Calu3 (cell line): ENCODE results near the gene FAM131A. TPM values are rescaled to one million over a fixed set of nuclear protein-coding genes. Genes with fewer than 3 reads are reported as not detected.

Source experiments
- BruUV-seq: library from RNA; stranded (reverse); fragments of 400-500 nt; replicated peaks from 2 replicates; lab custom pipeline; 2021; lab: Mats Ljungman, UMichigan
- CTCF ChIA-PET: fragments of 300-600 bp; sonication (Branson Sonifier 250); formaldehyde crosslinking; loops from one replicate; lab custom pipeline; 2022; ENCODE audit warnings: antibody characterized with exemption; lab: Charles Lee
- DNase-seq: peaks from one replicate; pipeline ENCODE4 v3.0.0; 2022
- H3K27ac Mint-ChIP-seq: one replicate; pipeline ENCODE4 v1.8.0; 2022; ENCODE audit warnings: mixed read lengths; ENCODE audit not compliant: unreplicated experiment
- H3K27me3 Mint-ChIP-seq: one replicate; pipeline ENCODE4 v1.8.0; 2022; ENCODE audit warnings: mixed read lengths; ENCODE audit not compliant: unreplicated experiment
- H3K36me3 Mint-ChIP-seq: one replicate; pipeline ENCODE4 v1.8.0; 2022; ENCODE audit warnings: mild to moderate bottlenecking, moderate library complexity, mixed read lengths; ENCODE audit not compliant: insufficient read depth, unreplicated experiment
- H3K4me1 Mint-ChIP-seq: one replicate; pipeline ENCODE4 v1.8.0; 2022; ENCODE audit warnings: mild to moderate bottlenecking, low read depth, mixed read lengths; ENCODE audit not compliant: unreplicated experiment
- H3K4me3 Mint-ChIP-seq: one replicate; pipeline ENCODE4 v1.8.0; 2022; ENCODE audit warnings: mild to moderate bottlenecking, low read depth, moderate library complexity, mixed read lengths; ENCODE audit not compliant: unreplicated experiment
- H3K9me3 Mint-ChIP-seq: one replicate; pipeline ENCODE4 v1.8.0; 2022; ENCODE audit warnings: low read depth, mixed read lengths; ENCODE audit not compliant: unreplicated experiment
- intact Hi-C: fragments of 100-400 bp; cut with micrococcal nuclease; formaldehyde crosslinking; loops from one replicate; pipeline ENCODE4 v1.10.0; 2022; ENCODE audit not compliant: unreplicated experiment
- total RNA-seq: library from RNA; stranded (reverse); gene quantifications from 2 replicates; pipeline ENCODE4 v1.2.3, GENCODE V29; 2022
- TF ChIP-seq, protein P1 (sequence below): fragments of 200-600 bp; IDR thresholded peaks from one replicate; pipeline ENCODE4 v1.8.0; 2022; ENCODE audit warnings: antibody characterized with exemption; ENCODE audit not compliant: unreplicated experiment

FAM131A gene
- total RNA-seq, 1 experiment from 2014 or later, result 24.4 TPM

DNA sequence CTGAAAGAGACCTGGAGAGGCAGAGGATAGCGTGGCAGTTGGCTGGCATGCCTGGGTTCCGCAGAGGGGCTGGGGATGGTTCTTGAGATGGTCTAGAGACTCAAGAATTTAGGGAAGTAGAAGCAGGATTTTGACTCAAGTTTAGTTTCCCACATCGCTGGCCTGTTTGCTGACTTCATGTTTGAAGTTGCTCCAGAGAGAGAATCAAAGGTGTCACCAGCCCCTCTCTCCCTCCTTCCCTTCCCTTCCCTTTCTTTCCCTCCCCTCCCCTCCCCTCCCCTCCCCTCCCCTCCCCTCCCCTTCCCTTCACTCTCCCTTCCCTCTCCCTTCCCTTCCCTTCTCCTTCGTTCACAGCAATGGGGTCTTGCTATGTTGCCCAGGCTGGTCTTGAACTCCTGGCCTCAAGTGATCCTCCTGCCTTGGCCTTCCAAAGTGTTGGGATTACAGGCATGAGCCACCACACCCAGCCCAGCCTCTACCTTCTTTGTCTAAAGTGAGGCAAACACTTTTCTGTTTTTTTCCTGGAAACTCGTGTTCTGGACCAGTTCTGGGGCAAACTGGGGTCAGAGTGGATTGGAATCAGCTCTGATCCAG lies 52.6 kb downstream of the FAM131A start:
- CTCF ChIA-PET, result interaction anchor here (1.3 kb wide), 1 partner anchor 18 kb away, joined by 4 read pairs; no protein-coding TSS in a partner anchor
- no peak overlapping the region for H3K27ac Mint-ChIP-seq

DNA sequence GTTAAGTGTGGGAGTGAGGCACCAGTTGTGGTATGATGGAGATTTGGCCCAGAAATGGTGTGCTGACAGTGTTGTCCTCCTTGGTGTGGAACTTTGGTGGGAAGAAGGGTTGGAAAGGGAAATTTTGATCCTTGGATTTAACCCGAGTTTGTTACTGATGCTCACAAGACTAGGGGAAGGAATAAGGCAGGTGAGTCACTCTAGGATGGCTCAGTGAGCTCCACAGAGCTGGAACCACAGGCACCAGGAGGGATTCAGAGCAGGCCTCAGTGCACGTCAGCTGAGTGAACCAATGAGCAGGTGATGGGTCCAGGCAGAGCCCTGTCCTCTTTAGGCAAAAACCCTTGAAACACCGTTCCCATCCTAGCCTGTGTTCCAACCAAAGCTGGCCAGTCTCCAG lies 53.9 kb downstream of the FAM131A start:
- peaks cover 96% of the 10 kb centered on the region for H3K27me3 Mint-ChIP-seq
- no TSS peak for BruUV-seq
- no peak for DNase-seq
- TF ChIP-seq, protein P1, sequence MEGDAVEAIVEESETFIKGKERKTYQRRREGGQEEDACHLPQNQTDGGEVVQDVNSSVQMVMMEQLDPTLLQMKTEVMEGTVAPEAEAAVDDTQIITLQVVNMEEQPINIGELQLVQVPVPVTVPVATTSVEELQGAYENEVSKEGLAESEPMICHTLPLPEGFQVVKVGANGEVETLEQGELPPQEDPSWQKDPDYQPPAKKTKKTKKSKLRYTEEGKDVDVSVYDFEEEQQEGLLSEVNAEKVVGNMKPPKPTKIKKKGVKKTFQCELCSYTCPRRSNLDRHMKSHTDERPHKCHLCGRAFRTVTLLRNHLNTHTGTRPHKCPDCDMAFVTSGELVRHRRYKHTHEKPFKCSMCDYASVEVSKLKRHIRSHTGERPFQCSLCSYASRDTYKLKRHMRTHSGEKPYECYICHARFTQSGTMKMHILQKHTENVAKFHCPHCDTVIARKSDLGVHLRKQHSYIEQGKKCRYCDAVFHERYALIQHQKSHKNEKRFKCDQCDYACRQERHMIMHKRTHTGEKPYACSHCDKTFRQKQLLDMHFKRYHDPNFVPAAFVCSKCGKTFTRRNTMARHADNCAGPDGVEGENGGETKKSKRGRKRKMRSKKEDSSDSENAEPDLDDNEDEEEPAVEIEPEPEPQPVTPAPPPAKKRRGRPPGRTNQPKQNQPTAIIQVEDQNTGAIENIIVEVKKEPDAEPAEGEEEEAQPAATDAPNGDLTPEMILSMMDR, result no peak
- CTCF ChIA-PET, result interaction anchor here (1.3 kb wide), 1 partner anchor 20 kb away, joined by 4 read pairs; no protein-coding TSS in a partner anchor
- H3K4me1 Mint-ChIP-seq, result no peaks in the 10 kb centered on the region
- no peak overlapping the region for H3K27ac Mint-ChIP-seq
- no peaks in the 10 kb centered on the region for H3K36me3 Mint-ChIP-seq
- intact Hi-C loops, result no loop called here
- no peaks in the 10 kb centered on the region for H3K9me3 Mint-ChIP-seq
- no peak overlapping the region for H3K4me3 Mint-ChIP-seq

More for the DNA sequence above, 52.6 kb downstream of the FAM131A start:
- no peak overlapping the region for H3K4me3 Mint-ChIP-seq
- DNase-seq, result no peak
- TF ChIP-seq, protein P1, result no peak
- no peaks in the 10 kb centered on the region for H3K36me3 Mint-ChIP-seq
- H3K4me1 Mint-ChIP-seq, result no peaks in the 10 kb centered on the region
- no TSS peak for BruUV-seq
- no peaks in the 10 kb centered on the region for H3K9me3 Mint-ChIP-seq
- intact Hi-C loops, result no loop called here
- peaks cover 96% of the 10 kb centered on the region for H3K27me3 Mint-ChIP-seq

DNA sequence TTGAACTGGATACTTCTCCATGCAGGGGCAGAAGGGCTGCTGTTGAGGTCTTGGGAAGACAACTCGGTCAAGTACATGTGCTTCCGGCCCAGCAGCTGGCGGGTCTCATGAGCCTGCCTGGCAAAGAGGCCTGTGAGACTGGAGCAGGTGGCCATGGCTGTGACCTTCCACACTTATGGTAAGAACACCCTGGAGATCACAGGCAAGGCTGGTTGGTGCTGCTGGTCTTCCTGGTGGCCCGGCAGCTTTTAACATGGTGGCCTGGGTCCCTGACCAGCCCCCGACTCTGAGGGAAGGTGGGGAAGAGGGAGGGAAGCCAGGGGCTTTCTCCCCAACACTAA lies 57.9 kb downstream of the FAM131A start:
- TF ChIP-seq, protein P1, result no peak
- no peak overlapping the region for H3K4me3 Mint-ChIP-seq
- CTCF ChIA-PET, result interaction anchor here (0.6 kb wide), 1 partner anchor 145 kb away, joined by 4 read pairs; no protein-coding TSS in a partner anchor
- H3K36me3 Mint-ChIP-seq, result no peaks in the 10 kb centered on the region
- intact Hi-C loops, result no loop called here
- peaks cover 86% of the 10 kb centered on the region for H3K27me3 Mint-ChIP-seq
- H3K9me3 Mint-ChIP-seq, result no peaks in the 10 kb centered on the region
- H3K4me1 Mint-ChIP-seq, result no peaks in the 10 kb centered on the region
- no TSS peak for BruUV-seq
- no peak overlapping the region for H3K27ac Mint-ChIP-seq
- no peak for DNase-seq

Other genes starting within 250 kb of the FAM131A start
- not detected in 2 replicates for gene HTR3E, start 240.5 kb upstream of the FAM131A start, total RNA-seq
- 79.6 and 87.9 TPM in 2 replicates for gene EIF2B5, start 202.2 kb upstream of the FAM131A start, total RNA-seq
- gene DVL3, start 182.2 kb upstream of the FAM131A start, total RNA-seq, result 105 and 106 TPM in 2 replicates
- 394 and 401 TPM in 2 replicates for gene AP2M1, start 162.7 kb upstream of the FAM131A start, total RNA-seq
- 114 and 116 TPM in 2 replicates for gene ABCF3, start 151.4 kb upstream of the FAM131A start, total RNA-seq
- gene VWA5B2, start 108.0 kb upstream of the FAM131A start, total RNA-seq, result 0.54 and 0.90 TPM in 2 replicates
- gene ALG3, start 88.6 kb upstream of the FAM131A start, total RNA-seq, result 131 and 140 TPM in 2 replicates
- gene EEF1AKMT4, start 87.9 kb upstream of the FAM131A start, total RNA-seq, result 11.2 and 11.6 TPM in 2 replicates
- 3.3 and 3.6 TPM in 2 replicates for gene CAMK2N2, start 76.0 kb upstream of the FAM131A start, total RNA-seq
- not detected in 2 replicates for gene ECE2, start 61.6 kb upstream of the FAM131A start, total RNA-seq
- gene PSMD2, start 38.4 kb upstream of the FAM131A start, total RNA-seq, result 513 and 530 TPM in 2 replicates
- 662 and 673 TPM in 2 replicates for gene EIF4G1, start 23.0 kb upstream of the FAM131A start, total RNA-seq
- gene CLCN2, start 24.0 kb downstream of the FAM131A start, total RNA-seq, result 22.9 and 25.3 TPM in 2 replicates
- gene POLR2H, start 24.1 kb downstream of the FAM131A start, total RNA-seq, result 128 and 131 TPM in 2 replicates
- not detected in 2 replicates for gene THPO, start 40.6 kb downstream of the FAM131A start, total RNA-seq
- not detected in 2 replicates for gene CHRD, start 42.5 kb downstream of the FAM131A start, total RNA-seq
- 2.5 and 2.8 TPM in 2 replicates for gene EPHB3, start 224.2 kb downstream of the FAM131A start, total RNA-seq